T follicular helper cell (primary cell): ENCODE data around the gene SEC63.
A peak's percentile ranks its signal among the peaks of the same experiment; 100 is the strongest.
"Not testable (repeated sequence)": the region's sequence is repeated elsewhere in the genome, so short reads cannot be mapped to it uniquely, and the experiment has no call there.

Experiments used
- DNase-seq: peaks from one replicate; pipeline ENCODE4 v3.0.0-alpha.2; 2020; ENCODE audit warnings: low read depth
- total RNA-seq, 2 experiments: gene quantifications; one replicate each; lab custom pipeline; 2026; lab: John Stamatoyannopoulos, UW

The SEC63 gene, protein sequence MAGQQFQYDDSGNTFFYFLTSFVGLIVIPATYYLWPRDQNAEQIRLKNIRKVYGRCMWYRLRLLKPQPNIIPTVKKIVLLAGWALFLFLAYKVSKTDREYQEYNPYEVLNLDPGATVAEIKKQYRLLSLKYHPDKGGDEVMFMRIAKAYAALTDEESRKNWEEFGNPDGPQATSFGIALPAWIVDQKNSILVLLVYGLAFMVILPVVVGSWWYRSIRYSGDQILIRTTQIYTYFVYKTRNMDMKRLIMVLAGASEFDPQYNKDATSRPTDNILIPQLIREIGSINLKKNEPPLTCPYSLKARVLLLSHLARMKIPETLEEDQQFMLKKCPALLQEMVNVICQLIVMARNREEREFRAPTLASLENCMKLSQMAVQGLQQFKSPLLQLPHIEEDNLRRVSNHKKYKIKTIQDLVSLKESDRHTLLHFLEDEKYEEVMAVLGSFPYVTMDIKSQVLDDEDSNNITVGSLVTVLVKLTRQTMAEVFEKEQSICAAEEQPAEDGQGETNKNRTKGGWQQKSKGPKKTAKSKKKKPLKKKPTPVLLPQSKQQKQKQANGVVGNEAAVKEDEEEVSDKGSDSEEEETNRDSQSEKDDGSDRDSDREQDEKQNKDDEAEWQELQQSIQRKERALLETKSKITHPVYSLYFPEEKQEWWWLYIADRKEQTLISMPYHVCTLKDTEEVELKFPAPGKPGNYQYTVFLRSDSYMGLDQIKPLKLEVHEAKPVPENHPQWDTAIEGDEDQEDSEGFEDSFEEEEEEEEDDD
- total RNA-seq, result 32.6 to 36.5 reads per million in 2 experiments

DNA sequence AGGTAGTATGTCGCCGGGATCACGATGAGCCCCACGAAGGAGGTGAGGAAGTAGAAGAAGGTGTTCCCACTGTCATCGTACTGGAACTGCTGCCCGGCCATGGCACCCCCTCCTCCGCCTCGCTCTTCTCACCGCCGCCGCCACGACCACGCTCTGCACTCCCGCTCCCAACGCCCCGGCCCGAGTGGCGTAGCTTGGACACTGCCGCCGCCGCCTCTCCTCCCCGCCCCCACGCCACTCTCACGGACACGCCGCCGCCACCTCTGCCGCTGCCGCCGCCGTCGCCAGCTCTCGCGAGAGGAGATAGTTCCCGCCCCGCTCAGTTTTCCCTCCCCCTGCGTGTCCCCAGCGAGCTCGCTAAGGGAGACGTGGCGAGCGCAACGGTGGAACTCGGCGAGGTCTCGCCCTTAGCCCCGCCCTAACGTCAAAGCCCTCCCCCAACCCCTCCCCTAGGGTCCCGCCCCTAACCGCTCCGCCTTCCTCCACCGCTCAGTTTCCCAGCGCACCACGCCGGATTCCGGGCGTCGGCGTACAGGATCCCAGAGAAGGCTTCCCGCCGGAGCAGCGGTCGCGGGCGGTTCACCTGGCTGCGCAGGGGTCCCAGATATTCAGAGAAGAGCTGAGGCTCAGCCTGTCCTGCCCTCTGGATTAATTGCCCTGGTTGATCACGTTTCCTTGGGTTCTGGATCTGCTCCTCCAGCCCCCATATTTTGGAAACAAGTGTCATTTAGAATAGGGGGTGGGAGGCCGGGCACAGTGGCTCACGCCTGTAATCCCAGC, at the start of gene SEC63:
Gene SEC63 (minus strand): TSS at position 300 of the 780 bp plus-strand sequence. CDS start 199 bp downstream, at position 101.
- peak; percentile 96 for DNase-seq

DNA sequence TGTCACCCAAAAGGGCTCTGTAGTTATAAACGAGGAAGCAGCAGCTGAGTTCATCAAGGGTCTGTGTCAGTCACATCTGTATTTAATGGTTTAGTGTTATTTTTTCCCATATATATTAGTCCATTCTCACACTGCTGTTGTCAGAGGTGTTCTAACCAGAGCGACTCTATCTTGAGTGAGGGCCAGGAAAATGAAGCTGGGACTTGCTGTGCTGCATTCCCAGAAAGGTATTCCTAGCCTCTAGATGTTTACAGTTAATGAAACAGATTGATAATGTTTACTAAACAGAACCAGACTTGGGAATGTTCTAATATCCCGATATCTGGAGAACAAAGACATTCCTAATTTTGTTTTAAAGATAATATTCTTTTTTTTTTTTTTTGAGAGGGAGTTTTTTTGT, 48.0 kb upstream of the SEC63 start:
- DNase-seq, result no peak

DNA sequence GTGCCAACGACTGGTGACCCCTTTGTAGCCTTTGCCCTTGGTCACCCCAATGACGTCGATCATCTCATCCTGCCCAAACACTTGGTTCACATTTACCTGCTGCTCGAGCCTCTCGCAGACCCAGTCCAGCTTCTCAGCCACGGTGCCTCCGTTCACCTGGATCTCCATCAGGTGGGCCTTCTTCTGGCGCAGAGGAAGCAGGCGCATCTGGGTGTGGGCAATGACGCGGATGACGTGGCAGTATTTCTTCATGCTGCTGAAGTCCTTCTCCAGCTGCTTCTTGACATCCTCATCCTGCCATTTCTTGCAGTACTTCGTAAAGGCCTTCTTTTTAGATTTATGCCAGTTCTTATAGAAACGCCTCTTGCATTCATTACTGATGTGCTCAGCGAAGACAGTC, 46.9 kb upstream of the SEC63 start:
- DNase-seq, result no peak

DNA sequence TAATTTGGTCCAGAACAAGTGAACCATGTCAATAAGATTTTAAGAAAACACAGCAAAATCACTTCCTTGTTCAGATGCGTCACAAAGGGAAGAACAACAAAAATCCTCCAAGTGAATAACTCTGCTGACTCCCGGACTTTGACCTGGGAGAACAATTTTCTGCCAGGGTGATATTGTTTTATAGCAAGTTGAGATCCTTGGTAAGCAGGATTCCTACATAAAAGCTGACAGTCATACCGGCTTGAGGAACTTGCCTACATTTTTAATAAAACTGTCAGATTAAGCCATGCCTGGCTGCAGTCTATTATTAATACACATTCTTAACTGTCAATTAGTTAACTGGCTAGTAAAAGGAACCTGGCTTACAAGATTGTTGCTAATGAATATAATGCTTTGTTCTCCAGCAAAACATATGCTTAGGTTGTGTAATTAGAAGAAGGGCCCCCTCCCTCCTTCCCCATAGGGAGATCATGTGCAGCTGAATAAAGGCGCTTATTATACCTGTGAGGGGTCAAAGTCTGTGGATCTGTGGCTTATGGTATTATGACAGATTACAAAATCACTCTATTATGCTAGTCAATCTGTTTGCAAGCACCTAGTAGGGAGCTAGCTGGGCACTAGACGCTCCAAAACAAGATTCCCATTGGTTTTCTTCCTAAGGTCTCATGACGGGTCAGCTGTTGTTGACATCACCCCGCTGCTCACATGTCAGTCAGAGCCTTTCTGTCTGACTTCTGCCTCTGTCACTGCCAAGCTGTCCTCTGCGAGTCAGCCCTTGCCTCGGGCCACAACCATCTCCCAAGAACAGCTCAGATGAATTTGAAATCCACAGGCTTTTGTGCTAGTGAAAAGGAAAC, 44.6 kb upstream of the SEC63 start:
- no peak for DNase-seq

DNA sequence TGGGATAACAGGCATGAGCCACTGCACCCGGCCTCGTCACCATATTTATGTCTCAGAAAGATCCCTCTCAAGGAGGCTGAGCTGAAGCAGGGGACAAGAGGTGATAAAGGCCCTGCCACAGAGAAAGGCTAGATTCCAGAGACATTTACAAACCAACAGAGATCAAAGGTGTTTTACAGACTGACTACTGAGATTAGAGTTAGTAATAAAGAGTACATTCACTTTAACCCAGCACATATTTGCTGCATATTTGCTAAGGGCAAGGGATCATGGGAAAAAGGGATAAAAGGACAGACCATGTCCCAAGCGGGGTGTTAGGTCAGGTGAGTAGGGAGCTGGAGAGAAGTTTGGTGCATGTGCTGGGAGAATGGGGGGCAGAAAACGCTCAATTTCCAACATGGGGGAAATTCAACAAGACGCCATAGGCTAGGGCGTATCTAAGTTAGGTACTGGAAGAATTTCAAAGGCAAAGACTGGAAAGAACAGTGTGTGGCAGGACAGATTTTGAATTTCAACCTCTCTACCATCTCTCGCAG, 43.8 kb upstream of the SEC63 start:
- no peak for DNase-seq

DNA sequence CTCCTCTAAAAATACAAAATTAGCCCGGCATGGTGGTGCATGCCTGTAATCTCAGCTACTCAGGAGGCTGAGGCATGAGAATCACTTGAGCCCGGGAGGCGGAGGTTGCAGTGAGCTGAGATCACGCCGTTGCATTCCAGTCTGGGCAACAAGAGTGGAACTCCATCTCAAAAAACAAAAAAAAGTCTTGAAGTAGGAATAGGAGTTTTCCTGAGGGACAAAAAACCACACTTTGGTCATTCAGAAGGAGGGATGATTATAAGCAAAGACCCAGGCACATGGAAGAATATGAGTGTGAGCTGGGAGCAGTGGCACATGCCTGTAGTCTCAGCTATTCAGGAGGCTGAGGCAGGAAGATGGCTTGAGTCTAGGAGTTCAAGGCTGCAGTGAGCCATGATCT, 42.3 kb upstream of the SEC63 start:
- DNase-seq, result not testable (repeated sequence)

DNA sequence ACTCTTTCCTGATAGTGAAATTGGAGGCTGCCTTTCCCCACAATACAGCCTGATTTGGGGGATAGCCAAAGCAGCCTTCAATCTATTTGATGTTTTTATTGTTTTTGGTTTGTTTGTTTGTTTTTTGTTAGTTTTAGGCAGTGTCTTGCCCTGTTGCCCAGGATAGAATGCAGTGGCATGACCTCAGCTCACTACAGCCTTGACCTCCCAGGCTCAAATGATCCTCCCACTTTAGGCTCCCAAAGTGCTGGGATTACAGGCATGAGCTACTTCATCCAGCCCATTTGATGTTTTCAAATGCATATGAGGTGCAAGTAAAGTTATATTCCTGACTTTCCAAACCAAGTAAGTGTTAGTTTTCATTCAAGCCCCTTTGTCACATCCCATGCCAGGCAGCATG, 41.3 kb upstream of the SEC63 start:
- DNase-seq, result no peak

DNA sequence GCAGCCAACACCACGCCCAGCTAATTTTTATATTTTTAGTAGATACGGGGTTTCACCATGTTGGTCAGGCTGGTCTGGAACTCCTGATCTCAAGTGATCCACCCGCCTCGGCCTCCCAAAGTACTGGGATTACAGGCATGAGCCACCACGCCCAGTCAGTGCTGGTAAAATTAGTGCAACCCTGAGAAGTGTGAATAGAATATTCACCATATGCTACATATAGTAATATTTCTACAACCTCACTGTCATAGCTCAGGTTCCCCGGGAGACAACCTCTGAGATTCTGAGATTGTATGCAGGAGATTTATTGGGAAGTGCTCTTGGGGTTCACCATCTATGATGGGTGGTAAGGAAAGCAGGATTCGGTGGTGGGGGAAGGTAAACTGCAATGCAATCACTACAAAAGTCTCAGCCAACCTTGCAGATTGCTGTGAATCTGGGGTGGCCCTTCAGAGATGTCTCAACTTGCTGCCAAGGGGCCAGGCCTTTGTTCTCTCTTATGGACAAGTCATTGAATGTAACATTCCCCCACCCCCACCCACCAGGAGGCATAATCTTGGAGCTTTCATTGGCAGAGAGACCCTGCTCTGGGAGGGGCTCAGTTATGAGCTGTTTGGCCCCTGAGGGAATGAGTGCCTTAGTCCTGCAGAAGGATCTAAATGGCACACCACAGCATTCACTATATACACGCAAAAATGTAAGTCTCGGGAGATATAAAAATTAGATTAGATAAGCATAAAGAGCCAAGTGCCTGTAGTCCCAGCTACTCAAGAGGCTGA, 34.0 kb upstream of the SEC63 start:
- DNase-seq, result no peak

DNA sequence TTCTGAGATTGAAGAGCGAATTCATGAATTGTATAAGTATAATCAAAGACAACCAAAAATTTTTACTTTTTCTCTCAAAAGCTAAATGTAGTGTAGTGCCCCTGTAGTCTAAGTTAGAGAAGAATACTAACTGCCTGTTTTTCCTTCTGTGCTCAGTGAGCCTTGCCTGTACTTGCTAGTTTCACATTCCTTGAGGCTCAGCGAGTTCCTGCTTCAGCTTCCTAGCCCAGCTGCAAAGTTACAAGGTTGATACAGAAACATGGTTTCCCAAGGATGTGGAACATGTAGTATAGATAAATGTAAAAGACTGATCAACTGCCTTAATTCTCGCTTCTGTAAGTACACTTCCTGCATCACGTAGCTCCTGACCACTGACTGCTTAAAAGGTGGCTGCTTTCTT, 33.1 kb upstream of the SEC63 start:
- no peak for DNase-seq

DNA sequence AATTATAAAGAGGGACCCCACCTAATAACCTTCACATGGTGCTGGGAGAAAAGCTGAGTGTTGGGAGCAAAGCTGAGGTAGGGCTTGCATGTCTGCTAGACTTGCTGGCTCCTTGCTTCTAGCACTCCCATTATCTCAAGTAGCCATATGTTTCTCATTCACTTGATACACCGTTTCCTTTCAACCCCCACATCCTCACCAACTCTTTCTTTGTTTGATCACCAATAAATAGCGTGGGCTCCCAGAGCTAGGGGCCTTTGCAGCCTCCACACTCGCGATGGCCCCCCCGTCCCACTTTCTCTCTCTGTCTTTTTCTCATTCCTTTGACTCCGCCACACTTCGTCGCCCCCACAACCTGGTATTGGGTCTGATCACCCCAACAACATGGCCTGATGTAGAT, 32.6 kb upstream of the SEC63 start:
- DNase-seq, result not testable (repeated sequence)

DNA sequence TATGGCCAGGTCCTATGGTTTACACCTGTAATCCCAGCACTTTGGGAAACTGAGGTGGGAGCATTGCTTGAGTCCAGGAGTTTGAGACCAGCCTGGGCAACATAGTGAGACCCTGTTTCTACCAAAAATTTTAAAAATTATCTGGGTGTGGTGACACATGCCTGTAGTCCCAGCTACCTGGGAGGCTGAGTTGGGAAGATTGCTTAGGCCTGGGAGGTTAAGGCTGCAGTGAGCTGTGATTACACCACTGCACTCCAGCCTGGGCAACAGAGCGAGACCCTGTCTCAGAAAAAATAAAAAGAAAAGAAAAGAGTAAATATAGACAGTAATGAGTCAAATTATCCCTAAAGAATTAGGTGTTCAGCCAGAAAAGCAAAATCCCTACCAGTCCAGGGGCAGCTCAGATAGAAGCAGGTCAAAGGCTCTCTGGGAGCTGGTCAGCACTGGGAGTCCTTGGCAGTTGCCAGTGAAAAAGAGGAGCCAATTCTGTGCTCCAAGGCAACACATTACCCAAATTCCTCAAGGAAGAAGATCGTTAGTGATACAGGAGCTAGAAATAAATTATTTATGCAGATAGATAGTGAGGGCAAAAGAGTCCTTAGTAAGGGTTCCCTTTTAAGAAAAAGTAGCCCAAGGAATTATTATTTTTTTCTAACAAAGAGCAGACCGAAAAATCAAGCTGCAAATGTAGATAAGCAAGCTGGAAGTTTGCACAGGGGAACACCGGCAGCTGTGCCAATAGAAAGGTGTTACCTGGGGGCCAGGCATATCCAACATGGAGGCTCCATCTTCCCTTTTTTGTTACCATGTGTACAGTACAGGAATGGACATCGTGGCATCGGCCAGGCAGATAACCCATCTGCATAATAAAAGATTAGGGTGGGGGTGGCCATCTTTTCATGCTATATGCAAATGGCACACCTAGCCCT, 31.4 kb upstream of the SEC63 start:
- DNase-seq, result no peak

DNA sequence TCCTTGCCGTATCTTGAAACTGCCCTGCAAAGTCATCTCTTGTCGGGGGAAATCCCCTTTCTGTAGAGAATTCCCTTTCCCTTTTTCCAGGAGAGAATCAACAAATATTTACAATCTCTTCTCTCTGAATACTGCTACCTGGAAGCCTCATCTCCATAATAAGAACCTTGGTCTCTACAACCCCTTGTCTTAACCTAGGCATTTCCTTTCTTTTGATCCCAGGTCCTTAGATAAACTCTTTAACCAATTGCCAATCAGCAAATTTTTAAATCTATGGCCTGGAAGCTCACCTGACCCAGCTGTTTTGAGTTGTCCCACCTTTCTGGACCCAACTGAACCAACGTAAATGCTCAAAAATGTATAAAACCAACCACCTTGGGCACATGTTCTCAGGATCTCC, 30.6 kb upstream of the SEC63 start:
- no peak for DNase-seq

DNA sequence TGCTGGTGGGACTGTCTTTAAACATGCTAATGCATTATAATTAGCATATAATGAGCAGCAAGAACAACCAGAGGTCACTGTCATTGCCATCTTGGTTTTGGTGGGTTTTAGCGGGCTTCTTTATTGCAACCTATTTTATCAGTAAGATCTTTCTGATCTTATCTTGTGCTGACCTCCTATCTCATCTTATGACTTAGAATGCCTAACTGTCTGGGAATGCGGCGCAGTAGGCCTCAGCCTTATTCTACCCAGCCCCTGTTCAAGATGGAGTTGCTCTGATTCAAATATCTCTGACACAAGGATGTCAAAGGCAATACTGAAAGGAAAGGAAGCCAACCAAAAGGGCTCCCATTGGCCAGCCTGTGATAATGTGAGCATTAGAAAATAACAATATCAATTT, 29.8 kb upstream of the SEC63 start:
- no peak for DNase-seq

DNA sequence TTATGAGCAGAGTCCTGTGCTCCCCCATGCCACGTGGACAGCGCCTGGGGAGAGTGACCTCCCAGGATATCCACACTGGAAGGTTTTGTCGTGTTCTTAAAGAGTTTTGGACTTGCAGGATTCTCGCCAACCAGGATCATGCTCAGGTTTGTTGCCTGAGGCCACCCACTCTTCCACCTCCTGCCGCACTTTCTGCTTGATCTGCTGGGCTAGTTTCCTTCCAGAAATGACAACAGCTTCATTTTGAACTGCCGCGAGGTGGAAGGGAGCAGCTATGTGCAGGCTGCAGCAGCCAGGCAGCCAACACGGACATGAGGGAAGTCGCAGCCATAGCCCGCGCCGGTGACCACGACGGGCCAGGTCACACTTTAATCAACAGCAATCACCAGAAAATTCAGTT, 27.7 kb upstream of the SEC63 start:
- DNase-seq, result no peak

DNA sequence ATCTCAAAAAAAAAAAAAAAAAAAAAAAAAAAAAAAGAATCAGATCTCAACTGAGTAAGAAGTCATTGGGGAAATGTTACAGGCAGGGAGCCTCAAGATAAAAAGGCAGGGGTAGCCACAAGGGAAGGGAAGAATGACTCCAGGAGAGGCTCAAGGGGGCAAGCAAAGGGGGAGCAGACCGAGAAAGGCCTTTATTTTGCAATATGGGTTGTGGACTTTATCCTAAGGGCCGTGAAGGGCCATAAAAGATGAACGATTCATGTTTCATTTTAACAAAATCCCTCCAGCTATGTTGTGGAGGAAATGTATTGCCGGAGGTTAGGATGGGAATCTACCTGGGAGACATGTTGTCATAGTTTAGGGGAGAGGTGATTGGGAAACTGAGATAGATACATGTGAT, 25.8 kb upstream of the SEC63 start:
- no peak for DNase-seq

DNA sequence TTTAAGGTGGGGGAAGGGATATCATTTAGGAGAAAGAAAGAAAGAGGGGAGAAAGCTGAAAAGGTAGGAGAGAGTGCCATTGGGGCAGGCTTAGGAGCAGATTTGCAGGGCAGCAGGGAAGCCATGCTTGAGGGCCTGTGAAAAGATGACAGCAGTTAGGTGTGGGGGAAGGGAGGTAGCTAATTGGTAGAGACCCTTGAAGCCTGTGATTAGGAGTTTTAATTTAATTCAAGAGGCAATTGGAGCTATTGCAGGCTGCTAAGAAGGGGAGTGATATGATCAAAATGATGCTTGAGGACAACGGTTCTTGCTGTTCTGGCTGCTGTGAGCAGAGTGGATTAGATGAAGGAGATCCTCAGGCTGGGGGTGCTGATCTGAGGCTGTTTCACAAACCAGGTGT, 24.5 kb upstream of the SEC63 start:
- no peak for DNase-seq

DNA sequence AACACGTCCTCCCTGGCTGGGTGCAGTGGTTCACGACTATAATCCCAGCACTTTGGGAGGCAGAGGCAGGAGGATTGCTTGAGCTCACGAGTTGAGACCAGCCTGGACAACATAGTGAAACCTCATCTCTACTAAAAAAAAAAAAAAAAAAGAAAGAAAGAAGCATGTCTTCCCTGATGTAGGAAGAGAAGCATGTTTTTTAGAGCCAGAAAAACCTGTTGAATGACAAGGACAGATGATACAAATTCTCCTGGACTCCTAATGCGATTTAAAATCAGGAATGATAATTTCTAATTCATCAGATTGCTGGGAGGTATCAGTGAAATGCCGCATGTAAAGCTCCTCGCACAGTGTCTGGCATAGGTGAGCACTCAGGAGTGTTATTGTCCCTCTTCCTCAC, 23.7 kb upstream of the SEC63 start:
- DNase-seq, result no peak

DNA sequence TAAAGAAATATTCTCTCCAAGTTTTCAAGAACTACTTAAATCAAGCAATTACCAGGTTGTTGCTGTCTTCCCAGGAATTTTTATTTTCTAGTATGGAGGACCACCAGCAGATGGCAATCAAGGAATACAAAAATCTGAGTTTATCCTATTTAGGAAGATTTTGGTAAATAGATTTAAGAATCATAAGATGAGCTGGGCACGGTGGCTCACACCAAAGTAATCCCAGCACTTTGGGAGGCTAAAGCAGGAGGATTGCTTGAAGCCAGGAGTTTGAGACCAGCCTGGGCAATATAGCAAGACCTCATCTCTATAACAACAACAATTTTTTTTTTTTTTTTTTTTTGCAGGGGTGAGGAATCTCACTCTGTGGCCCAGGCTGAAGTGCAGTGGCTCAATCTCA, 19.3 kb upstream of the SEC63 start:
- no peak for DNase-seq

DNA sequence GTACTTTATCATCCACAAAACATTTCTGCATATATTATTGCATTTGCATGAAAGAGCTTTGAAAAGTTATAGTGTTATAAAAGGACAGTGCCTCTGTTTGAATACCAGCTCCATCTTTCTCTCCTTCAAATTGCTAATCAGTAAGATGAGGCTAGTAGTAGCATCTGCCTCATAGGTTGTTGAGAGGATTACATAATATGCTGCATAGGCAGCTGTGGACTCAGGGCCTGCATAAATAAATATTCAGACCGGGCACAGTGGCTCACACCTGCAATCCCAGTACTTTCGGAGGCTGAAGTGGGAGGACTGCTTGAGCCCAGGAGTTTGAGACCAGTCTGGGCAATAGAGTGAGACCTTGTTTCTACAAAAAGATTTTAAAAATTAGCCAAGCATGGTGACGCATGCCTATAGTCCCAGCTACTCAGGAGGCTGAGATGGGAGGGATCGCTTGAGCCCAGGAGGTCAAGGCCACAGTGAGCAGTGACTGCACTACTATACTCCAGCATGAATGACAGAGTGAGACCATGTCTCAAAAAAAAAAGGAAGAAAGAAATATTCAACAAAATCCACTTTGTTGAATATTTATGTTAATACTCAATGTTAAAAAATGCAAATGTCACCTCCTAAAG, 18.3 kb upstream of the SEC63 start:
- DNase-seq, result no peak
